Measurements from ENCODE around the gene OSBPL10.
"Not testable (repeated sequence)": the region's sequence is repeated elsewhere in the genome, so short reads cannot be mapped to it uniquely, and the experiment has no call there.

The OSBPL10 gene

DNA sequence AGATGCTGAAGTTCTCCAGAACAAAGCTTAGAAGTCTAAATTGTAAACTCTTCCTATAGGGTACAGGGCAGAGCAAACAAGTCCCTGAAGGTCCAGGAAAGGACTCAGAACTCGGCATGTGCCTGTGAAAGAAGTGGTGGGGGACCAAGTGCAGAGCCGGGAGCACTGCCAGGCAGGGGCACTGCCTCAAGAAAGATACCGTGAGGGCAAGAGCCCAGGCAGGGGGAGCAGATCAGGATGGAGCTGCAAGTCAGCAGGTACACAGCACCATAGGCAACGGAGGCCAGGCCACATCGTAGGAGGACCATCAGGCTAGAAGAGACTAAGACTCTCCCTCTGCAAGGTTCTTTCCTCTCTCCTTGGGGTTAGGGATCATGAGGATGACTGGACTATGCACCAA is 191.6 kb downstream of the OSBPL10 start:
- no peaks in the 10 kb centered on the region for H3K79me2 ChIP-seq (ENCODE audit: insufficient read depth, low read length)
- no peaks in the 10 kb centered on the region for H3K9me2 ChIP-seq (ENCODE audit: low read depth, low read length)
- H3K9ac ChIP-seq (ENCODE audit: low read length): no peak overlapping the region

DNA sequence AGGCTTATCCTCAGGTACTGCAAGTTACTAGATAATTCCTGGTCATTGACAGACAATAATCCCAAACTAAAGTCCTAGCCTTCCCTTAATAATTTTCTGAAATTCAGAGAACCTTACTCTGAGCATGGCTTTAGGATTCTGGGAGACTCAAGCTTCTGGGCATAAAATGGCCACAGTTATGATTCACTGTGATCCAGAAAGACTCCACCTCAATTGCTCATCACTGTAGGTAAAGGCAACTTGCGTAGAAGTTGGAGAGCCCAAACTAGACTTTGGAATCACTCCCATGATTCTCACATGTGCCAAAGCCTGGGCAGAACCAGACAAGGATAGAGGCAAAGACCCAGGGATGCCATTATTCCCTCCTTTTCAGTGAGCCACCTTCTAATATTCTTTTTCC is 195.3 kb downstream of the OSBPL10 start:
- Histone ChIP-seq H3K4me3 (ENCODE audit: low read depth, low read length, poor library complexity, severe bottlenecking) (no peak overlapping the region), H3K27me3 (ENCODE audit: insufficient read depth, low read length) (no peaks in the 10 kb centered on the region), H3K79me2 (ENCODE audit: insufficient read depth, low read length) (peaks cover 4% of the 10 kb centered on the region; the same call in 1 of the 2 replicates), H4K20me1 (ENCODE audit: insufficient read depth, low read length) (no peaks in the 10 kb centered on the region), H3K4me1 (ENCODE audit: insufficient read depth, low read length, severe bottlenecking) (no peaks in the 10 kb centered on the region), H3K36me3 (ENCODE audit: insufficient read depth, low read length) (peaks cover 14% of the 10 kb centered on the region), H2AFZ (ENCODE audit: low read length) (no peak overlapping the region), H3K27ac (ENCODE audit: low read depth, low read length, poor library complexity, severe bottlenecking) (no peak overlapping the region), H3K9me3 (ENCODE audit: low read length) (0 out of 2 replicates have a peak, but pooled peaks cover 3% of the 10 kb centered on the region), H3K9me2 (ENCODE audit: low read depth, low read length) (no peaks in the 10 kb centered on the region), H3K4me2 (ENCODE audit: low read length) (no peak overlapping the region), H3K9ac (ENCODE audit: low read length) (no peak overlapping the region), H3F3A (ENCODE audit: insufficient read depth, low read length) (no peaks in the 10 kb centered on the region)
- TF ChIP-seq EZH2 (IDR thresholded peaks at IDR 0.05; ENCODE audit: borderline replicate concordance, low read length) (no peak), CTCF (IDR thresholded peaks at IDR 0.05; ENCODE audit: low read length) (no peak)

More for the DNA sequence above, 191.6 kb downstream of the OSBPL10 start:
- H3K4me1 ChIP-seq (ENCODE audit: insufficient read depth, low read length, severe bottlenecking): no peaks in the 10 kb centered on the region
- H3F3A ChIP-seq (ENCODE audit: insufficient read depth, low read length): no peaks in the 10 kb centered on the region
- no peaks in the 10 kb centered on the region for H3K27me3 ChIP-seq (ENCODE audit: insufficient read depth, low read length)
- TF ChIP-seq CTCF (IDR thresholded peaks at IDR 0.05; ENCODE audit: low read length): no peak
- TF ChIP-seq EZH2 (IDR thresholded peaks at IDR 0.05; ENCODE audit: borderline replicate concordance, low read length): no peak
- H3K9me3 ChIP-seq (ENCODE audit: low read length): no peaks in the 10 kb centered on the region
- H2AFZ ChIP-seq (ENCODE audit: low read length): no peak overlapping the region
- H4K20me1 ChIP-seq (ENCODE audit: insufficient read depth, low read length): no peaks in the 10 kb centered on the region
- H3K36me3 ChIP-seq (ENCODE audit: insufficient read depth, low read length): peaks cover 27% of the 10 kb centered on the region
- H3K4me3 ChIP-seq (ENCODE audit: low read depth, low read length, poor library complexity, severe bottlenecking): no peak overlapping the region
- no peak overlapping the region for H3K27ac ChIP-seq (ENCODE audit: low read depth, low read length, poor library complexity, severe bottlenecking)
- H3K4me2 ChIP-seq (ENCODE audit: low read length): no peak overlapping the region

- Histone ChIP-seq H2AFZ (ENCODE audit: low read length) (no peak overlapping the region), H3K9ac (ENCODE audit: low read length) (no peak overlapping the region), H3K9me2 (ENCODE audit: low read depth, low read length) (no peaks in the 10 kb centered on the region), H3K4me2 (ENCODE audit: low read length) (no peak overlapping the region), H3K4me1 (ENCODE audit: insufficient read depth, low read length, severe bottlenecking) (no peaks in the 10 kb centered on the region), H4K20me1 (ENCODE audit: insufficient read depth, low read length) (no peaks in the 10 kb centered on the region), H3K4me3 (ENCODE audit: low read depth, low read length, poor library complexity, severe bottlenecking) (no peak overlapping the region), H3K36me3 (ENCODE audit: insufficient read depth, low read length) (peaks cover 9% of the 10 kb centered on the region), H3K27ac (ENCODE audit: low read depth, low read length, poor library complexity, severe bottlenecking) (no peak overlapping the region), H3K79me2 (ENCODE audit: insufficient read depth, low read length) (peaks cover 8% of the 10 kb centered on the region; the same call in 1 of the 2 replicates), H3K9me3 (ENCODE audit: low read length) (0 out of 2 replicates have a peak, but pooled peaks cover 3% of the 10 kb centered on the region), H3F3A (ENCODE audit: insufficient read depth, low read length) (no peaks in the 10 kb centered on the region), H3K27me3 (ENCODE audit: insufficient read depth, low read length) (no peaks in the 10 kb centered on the region)
- TF ChIP-seq CTCF (IDR thresholded peaks at IDR 0.05; ENCODE audit: low read length): no peak
- TF ChIP-seq EZH2 (IDR thresholded peaks at IDR 0.05; ENCODE audit: borderline replicate concordance, low read length): no peak
Observed at GRCh38 chr3:31785286-31785685, 195.8 kb downstream of the OSBPL10 start.

GRCh38 chr3:31783851-31784250 is 197.2 kb downstream of the OSBPL10 start:
- not testable (repeated sequence) for H3K4me2 ChIP-seq (ENCODE audit: low read length); H2AFZ ChIP-seq (ENCODE audit: low read length); H3K9ac ChIP-seq (ENCODE audit: low read length); H3F3A ChIP-seq (ENCODE audit: insufficient read depth, low read length); H3K9me3 ChIP-seq (ENCODE audit: low read length); H4K20me1 ChIP-seq (ENCODE audit: insufficient read depth, low read length); H3K27ac ChIP-seq (ENCODE audit: low read depth, low read length, poor library complexity, severe bottlenecking); H3K36me3 ChIP-seq (ENCODE audit: insufficient read depth, low read length); H3K4me3 ChIP-seq (ENCODE audit: low read depth, low read length, poor library complexity, severe bottlenecking); H3K9me2 ChIP-seq (ENCODE audit: low read depth, low read length); H3K27me3 ChIP-seq (ENCODE audit: insufficient read depth, low read length); H3K4me1 ChIP-seq (ENCODE audit: insufficient read depth, low read length, severe bottlenecking)
- peaks cover 10% of the 10 kb centered on the region; the same call in 1 of the 2 replicates for H3K79me2 ChIP-seq (ENCODE audit: insufficient read depth, low read length)

- H3K9ac ChIP-seq (ENCODE audit: low read length); H3K9me2 ChIP-seq (ENCODE audit: low read depth, low read length); H3K9me3 ChIP-seq (ENCODE audit: low read length); H3K4me3 ChIP-seq (ENCODE audit: low read depth, low read length, poor library complexity, severe bottlenecking); H3K36me3 ChIP-seq (ENCODE audit: insufficient read depth, low read length); H3K27ac ChIP-seq (ENCODE audit: low read depth, low read length, poor library complexity, severe bottlenecking); H3K27me3 ChIP-seq (ENCODE audit: insufficient read depth, low read length); H3F3A ChIP-seq (ENCODE audit: insufficient read depth, low read length); H3K4me2 ChIP-seq (ENCODE audit: low read length); H4K20me1 ChIP-seq (ENCODE audit: insufficient read depth, low read length); H2AFZ ChIP-seq (ENCODE audit: low read length): not testable (repeated sequence)
- H3K79me2 ChIP-seq (ENCODE audit: insufficient read depth, low read length): peaks cover 14% of the 10 kb centered on the region; the same call in 1 of the 2 replicates
- peaks cover 19% of the 10 kb centered on the region for H3K4me1 ChIP-seq (ENCODE audit: insufficient read depth, low read length, severe bottlenecking)
Observed at GRCh38 chr3:31782306-31782705, 198.8 kb downstream of the OSBPL10 start.

All from OCI-LY1 (cell line).